HEK293T (cell line): ENCODE measurements around the gene CDH20.

Source experiments
- CTCF ChIA-PET: fragments of 350-600 bp; formaldehyde crosslinking; extraction: SDS; loops from one replicate; lab custom pipeline; 2021; ENCODE audit warnings: antibody characterized with exemption, inconsistent platforms; lab: Yijun Ruan, JAX
- POLR2A ChIA-PET: fragments of 350-600 bp; formaldehyde crosslinking; extraction: SDS; loops from one replicate; lab custom pipeline; 2020; ENCODE audit warnings: antibody characterized with exemption, inconsistent platforms; lab: Yijun Ruan, JAX
- DNase-seq: peaks from one replicate; pipeline ENCODE4 v3.0.0; 2012; ENCODE audit warnings: mixed read lengths; ENCODE audit errors: extremely low spot score
- ARNT ChIP-seq: fragments of 450-650 bp; IDR thresholded peaks from 2 replicates; pipeline ENCODE4 v1.6.1; 2017; ENCODE audit warnings: mild to moderate bottlenecking
- BHLHE40 ChIP-seq: fragments of 450-650 bp; IDR thresholded peaks from 2 replicates; pipeline ENCODE4 v1.6.1; 2016; ENCODE audit warnings: mild to moderate bottlenecking, moderate library complexity, borderline replicate concordance
- CTBP1 ChIP-seq: fragments of 450-650 bp; IDR thresholded peaks from 2 replicates; pipeline ENCODE4 v1.6.1; 2016; ENCODE audit warnings: borderline replicate concordance
- ELF4 ChIP-seq: fragments of 450-650 bp; IDR thresholded peaks from 2 replicates; pipeline ENCODE4 v1.6.1; 2017; ENCODE audit warnings: antibody characterized with exemption
- FOXA1 ChIP-seq: fragments of 450-650 bp; IDR thresholded peaks from 2 replicates; pipeline ENCODE4 v1.6.1; 2016; ENCODE audit warnings: mild to moderate bottlenecking
- FOXK2 ChIP-seq: fragments of 450-650 bp; IDR thresholded peaks from 2 replicates; pipeline ENCODE4 v1.6.1; 2016; ENCODE audit warnings: mild to moderate bottlenecking
- FOXM1 ChIP-seq: fragments of 450-650 bp; IDR thresholded peaks from 2 replicates; pipeline ENCODE4 v1.6.1; 2017; ENCODE audit warnings: mild to moderate bottlenecking, borderline replicate concordance
- HDGF ChIP-seq: fragments of 450-650 bp; IDR thresholded peaks from 2 replicates; pipeline ENCODE4 v1.6.1; 2017; ENCODE audit warnings: antibody characterized with exemption, borderline replicate concordance
- L3MBTL2 ChIP-seq: fragments of 450-650 bp; conservative IDR thresholded peaks from 2 replicates; pipeline ENCODE4 v1.6.1; 2016; ENCODE audit warnings: mild to moderate bottlenecking
- LEF1 ChIP-seq: fragments of 450-650 bp; IDR thresholded peaks from 2 replicates; pipeline ENCODE4 v1.6.1; 2017; ENCODE audit warnings: mild to moderate bottlenecking, borderline replicate concordance
- NFRKB ChIP-seq: fragments of 450-650 bp; IDR thresholded peaks from 2 replicates; pipeline ENCODE4 v1.6.1; 2016; ENCODE audit warnings: mild to moderate bottlenecking, moderate library complexity
- SP1 ChIP-seq: fragments of 450-650 bp; IDR thresholded peaks from 2 replicates; pipeline ENCODE4 v1.6.1; 2017
- SUZ12 ChIP-seq: fragments of 450-650 bp; IDR thresholded peaks from 2 replicates; pipeline ENCODE4 v1.6.1; 2016; ENCODE audit warnings: mild to moderate bottlenecking
- TARDBP ChIP-seq: fragments of 450-650 bp; IDR thresholded peaks from 2 replicates; pipeline ENCODE4 v1.6.1; 2016
- ZNF384 ChIP-seq: fragments of 450-650 bp; IDR thresholded peaks from 2 replicates; pipeline ENCODE4 v1.6.1; 2016
- TF ChIP-seq, protein P1 (sequence below): fragments of 450-650 bp; IDR thresholded peaks from 2 replicates; pipeline ENCODE4 v1.6.1; 2016

Gene CDH20

DNA sequence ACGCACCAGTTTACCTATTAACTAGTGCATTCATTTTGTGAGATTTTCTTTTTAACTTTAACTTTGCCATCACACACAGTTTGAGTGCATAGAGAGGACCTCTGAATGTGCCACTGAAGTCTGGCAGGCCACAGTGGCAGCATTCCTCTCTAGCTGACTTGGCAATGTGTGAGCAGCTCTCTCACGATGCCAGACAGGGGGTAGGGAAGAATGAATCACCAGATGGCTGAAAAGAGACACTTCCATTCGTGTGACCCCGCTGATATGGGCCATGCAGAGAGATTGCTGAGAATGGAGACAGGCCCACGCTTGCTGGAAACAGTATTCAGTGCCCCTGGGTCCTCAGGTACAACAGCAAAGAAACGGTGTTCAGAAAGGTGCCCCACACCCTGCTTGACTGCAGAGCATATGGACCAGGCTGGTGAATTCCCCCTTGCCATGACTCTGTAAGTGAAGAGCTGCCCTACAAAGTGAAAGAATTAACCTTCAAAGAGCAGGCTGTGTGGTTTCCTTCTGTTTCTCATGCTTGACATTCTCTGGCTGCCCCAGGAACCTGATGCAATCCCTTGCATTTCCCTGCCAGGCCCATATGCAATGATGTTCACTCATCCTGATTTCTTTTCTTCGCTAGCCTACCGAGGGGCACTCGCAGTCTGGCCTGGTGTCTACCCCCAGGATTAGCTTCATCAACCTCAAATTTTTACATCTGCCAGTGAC is 236.1 kb downstream of the CDH20 start:
- TF ChIP-seq SUZ12 (no peak), SP1 (no peak), BHLHE40 (no peak)
- ChIA-PET CTCF (no interaction called here), POLR2A (no interaction called here)
- no peak for DNase-seq

DNA sequence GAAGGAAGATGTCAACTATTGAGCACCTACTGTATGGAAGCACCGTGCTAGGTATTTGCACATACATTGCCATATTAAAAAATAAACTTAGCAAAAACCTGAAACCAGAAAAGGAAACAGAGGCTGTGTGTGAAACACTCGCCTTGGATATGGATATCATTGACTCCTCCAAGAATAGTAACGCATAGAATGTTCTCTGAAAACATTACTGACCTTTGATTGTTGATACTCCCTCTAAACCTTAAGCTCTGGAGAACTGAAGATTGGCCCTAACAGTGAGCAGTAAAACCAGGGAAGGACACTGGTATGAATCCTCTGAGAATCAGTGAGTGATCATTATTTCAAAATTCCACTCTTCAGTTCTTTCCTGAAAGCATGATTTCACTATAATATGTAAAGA is 236.8 kb downstream of the CDH20 start:
- POLR2A ChIA-PET: no interaction called here
- no peak for DNase-seq
- CTCF ChIA-PET: no interaction called here
- no peak for TF ChIP-seq ZNF384
- TF ChIP-seq, protein P1, sequence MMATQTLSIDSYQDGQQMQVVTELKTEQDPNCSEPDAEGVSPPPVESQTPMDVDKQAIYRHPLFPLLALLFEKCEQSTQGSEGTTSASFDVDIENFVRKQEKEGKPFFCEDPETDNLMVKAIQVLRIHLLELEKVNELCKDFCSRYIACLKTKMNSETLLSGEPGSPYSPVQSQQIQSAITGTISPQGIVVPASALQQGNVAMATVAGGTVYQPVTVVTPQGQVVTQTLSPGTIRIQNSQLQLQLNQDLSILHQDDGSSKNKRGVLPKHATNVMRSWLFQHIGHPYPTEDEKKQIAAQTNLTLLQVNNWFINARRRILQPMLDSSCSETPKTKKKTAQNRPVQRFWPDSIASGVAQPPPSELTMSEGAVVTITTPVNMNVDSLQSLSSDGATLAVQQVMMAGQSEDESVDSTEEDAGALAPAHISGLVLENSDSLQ: no peak
- TF ChIP-seq SUZ12: no peak
- TF ChIP-seq L3MBTL2: no peak
- TF ChIP-seq FOXK2: no peak
- TF ChIP-seq CTBP1: no peak
- TF ChIP-seq HDGF: no peak
- no peak for TF ChIP-seq FOXM1
- no peak for TF ChIP-seq NFRKB
- no peak for TF ChIP-seq SP1
- no peak for TF ChIP-seq TARDBP
- no peak for TF ChIP-seq LEF1
- no peak for TF ChIP-seq ARNT
- TF ChIP-seq FOXA1: no peak
- TF ChIP-seq BHLHE40: no peak

DNA sequence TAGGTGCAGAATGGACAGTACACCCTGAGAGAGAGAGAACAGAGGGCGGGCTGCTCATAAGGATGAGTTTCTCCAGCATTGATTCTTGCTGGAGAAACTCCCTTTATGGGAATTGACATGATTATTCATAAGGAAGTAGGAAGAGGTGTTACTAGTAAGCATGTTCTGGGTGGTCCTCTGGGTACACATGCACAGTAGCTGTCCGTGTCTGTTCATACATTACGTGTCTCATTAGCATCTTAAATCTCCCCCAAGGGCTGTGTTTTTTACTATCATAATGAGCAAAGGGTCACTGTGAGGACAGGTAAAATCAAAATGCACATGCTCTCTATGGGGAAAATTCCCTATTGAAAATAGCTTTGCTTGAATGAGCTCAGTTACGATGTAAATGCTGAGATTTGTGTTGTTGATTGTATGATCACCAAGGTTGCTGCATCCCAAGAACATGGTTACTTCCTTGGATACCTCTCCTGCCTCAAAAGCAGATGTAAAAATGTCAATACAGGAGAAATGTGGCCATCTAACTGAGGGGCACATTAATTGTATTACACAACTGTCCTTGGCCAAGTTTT is 238.9 kb downstream of the CDH20 start:
- ChIA-PET POLR2A (no interaction called here), CTCF (interaction anchor here (0.7 kb wide), 1 partner anchor 10 kb away, joined by 3 read pairs; no protein-coding TSS in a partner anchor)
- DNase-seq: no peak
- TF ChIP-seq FOXK2 (no peak), ARNT (no peak), NFRKB (no peak), ZNF384 (no peak), TARDBP (no peak), HDGF (no peak), CTBP1 (no peak), L3MBTL2 (no peak), ELF4 (no peak), FOXA1 (no peak), SUZ12 (no peak), BHLHE40 (no peak), FOXM1 (no peak), SP1 (no peak), LEF1 (no peak)
- TF ChIP-seq, protein P1: no peak

DNA sequence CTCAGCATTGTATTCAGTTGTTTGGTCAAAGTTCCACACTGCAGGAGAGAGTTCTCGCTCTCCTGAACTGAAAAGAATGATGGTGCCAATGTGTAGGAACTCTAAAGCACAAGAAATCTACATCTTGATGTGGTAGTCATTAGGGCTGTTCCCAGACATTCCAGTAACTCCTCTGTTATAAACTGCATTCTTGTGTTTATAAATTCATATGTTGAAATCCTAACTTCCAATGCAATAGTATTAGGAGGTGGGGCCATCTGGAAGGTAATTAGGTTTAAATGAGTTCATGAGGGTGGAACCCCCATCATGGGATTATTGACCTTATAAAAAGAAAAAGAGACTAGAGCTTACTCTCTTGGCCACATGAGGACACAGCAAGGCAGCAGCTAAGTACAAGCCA is 239.6 kb downstream of the CDH20 start:
- TF ChIP-seq L3MBTL2 (no peak), SP1 (no peak), FOXA1 (no peak), FOXM1 (no peak), TARDBP (no peak), BHLHE40 (no peak), HDGF (no peak), ARNT (no peak), LEF1 (no peak), SUZ12 (no peak), NFRKB (no peak), ELF4 (no peak), CTBP1 (no peak), FOXK2 (no peak), ZNF384 (no peak)
- TF ChIP-seq, protein P1: no peak
- DNase-seq: no peak
- CTCF ChIA-PET: interaction anchor here (0.7 kb wide), 1 partner anchor 10 kb away, joined by 3 read pairs; no protein-coding TSS in a partner anchor
- POLR2A ChIA-PET: no interaction called here

DNA sequence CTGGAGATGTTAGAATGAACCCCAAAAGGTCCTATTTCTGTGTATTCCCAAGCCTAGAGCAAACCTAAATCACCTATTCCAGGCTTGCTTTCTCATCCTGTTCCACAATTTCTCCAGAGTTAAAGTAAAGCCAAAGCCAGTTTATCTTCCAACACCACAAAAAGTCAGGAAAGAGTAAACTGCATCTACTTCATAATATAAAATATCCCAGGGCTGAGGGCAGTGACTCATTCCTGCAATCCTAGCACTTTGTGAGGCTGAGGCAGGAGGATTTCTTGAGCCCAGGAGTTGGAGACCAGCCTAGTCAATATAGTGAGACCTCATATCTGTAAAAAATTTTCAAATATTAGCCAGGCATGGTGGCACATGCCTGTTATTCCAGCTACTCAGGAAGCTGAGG is 241.4 kb downstream of the CDH20 start:
- ChIA-PET CTCF (no interaction called here), POLR2A (no interaction called here)
- no peak for TF ChIP-seq HDGF
- TF ChIP-seq L3MBTL2: no peak
- no peak for TF ChIP-seq SP1
- no peak for TF ChIP-seq TARDBP
- no peak for TF ChIP-seq FOXK2
- TF ChIP-seq LEF1: no peak
- TF ChIP-seq FOXA1: no peak
- no peak for TF ChIP-seq ELF4
- no peak for TF ChIP-seq ZNF384
- TF ChIP-seq, protein P1: no peak
- TF ChIP-seq BHLHE40: no peak
- no peak for TF ChIP-seq FOXM1
- TF ChIP-seq SUZ12: no peak
- no peak for TF ChIP-seq CTBP1
- TF ChIP-seq ARNT: no peak
- TF ChIP-seq NFRKB: no peak
- no peak for DNase-seq
